Measurements from ENCODE around the gene PSMB5.

Gene PSMB5

DNA sequence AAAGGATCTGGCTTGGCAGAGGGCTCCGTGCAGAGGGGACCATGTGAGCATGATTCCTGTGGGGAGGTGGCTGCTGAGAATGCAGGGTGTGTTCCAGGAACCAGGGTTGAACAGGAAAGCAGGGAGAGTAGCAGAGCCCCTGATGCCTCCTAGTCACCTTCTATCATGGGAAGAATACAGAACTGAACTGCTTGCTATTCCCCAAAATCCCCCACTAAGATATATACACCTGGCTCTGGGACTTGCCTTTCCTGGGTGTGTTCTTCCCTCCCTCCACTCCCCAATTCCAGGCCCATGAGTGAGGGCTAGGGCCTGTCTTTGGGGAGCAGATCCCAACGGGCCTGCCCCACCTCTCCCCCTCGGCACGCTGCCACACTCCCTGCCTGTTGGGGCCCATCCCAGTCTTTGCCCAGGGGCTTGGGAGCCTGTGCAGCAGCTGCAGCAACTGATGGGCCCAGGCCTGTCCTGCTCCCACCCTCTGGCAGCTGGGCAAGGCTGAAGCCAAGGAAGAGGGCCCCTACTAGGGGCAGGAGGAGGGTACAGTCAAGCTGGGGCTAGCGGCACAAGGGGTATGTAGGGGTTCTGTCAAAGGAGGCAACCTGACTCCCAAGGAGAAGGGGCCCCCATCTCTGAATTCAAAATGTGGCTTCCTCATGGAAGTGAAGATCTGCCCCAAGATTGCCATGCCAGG is 55.6 kb downstream of the PSMB5 start:
- TF ChIP-seq, protein P1, sequence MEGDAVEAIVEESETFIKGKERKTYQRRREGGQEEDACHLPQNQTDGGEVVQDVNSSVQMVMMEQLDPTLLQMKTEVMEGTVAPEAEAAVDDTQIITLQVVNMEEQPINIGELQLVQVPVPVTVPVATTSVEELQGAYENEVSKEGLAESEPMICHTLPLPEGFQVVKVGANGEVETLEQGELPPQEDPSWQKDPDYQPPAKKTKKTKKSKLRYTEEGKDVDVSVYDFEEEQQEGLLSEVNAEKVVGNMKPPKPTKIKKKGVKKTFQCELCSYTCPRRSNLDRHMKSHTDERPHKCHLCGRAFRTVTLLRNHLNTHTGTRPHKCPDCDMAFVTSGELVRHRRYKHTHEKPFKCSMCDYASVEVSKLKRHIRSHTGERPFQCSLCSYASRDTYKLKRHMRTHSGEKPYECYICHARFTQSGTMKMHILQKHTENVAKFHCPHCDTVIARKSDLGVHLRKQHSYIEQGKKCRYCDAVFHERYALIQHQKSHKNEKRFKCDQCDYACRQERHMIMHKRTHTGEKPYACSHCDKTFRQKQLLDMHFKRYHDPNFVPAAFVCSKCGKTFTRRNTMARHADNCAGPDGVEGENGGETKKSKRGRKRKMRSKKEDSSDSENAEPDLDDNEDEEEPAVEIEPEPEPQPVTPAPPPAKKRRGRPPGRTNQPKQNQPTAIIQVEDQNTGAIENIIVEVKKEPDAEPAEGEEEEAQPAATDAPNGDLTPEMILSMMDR (IDR thresholded peaks at IDR 0.05) = no peak

DNA sequence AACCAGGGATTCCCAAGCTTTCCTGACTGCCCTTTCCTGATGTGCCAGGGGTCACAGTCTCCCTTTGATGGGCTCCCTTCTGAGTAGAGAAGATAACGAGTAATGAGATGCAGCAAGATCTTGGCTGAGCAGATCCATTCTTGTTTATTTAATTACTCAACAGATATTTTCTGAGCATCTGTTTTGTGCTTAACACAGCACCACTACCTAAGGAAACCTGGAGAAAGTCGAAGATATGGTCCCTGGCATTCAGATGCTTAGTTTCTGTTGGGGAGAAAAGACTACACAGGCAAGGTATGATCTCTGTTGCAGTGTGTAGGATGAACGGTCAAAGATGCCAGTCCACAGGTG is 56.2 kb downstream of the PSMB5 start:
- TF ChIP-seq, protein P1 (IDR thresholded peaks at IDR 0.05) = no peak

DNA sequence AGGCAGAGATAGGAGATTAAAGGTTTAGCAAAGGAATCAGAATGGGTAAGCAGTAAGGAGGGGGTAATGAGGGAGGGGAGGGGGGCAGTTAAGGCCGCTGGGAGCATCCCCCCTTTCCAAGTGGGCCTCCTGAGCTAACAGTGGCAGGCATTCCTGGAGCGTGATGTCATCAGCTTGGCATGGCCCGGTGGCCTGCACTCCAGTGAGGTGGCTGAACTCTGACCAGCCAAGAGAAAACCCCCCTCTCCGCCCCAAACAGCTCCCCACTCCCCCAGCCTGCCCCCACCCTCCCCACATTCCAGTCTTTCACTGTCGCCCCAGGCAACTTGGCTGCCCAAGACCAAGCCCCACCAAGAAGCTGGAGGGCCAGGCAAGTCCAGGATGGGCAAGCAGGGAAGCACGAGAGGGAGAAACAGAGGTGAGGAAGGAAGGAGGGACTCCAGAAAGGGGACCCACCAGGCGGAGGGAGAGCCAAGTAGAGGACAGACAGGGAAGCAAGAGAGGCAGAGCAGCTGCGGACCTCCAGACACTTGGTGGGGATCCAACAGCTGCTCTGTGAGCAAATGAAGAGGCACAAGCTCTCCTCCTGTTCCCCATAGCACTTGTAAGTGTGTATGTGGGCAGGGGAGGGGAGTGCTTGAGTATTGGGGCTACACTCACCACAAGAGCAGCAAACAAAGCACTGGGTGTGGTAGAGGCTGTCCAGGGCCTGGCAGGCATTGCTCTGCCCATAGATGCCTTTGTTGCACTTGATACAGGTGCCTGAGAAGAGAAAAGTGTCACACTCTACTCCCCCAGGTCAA is 56.8 kb downstream of the PSMB5 start:
- TF ChIP-seq, protein P1 (IDR thresholded peaks at IDR 0.05) = no peak

DNA sequence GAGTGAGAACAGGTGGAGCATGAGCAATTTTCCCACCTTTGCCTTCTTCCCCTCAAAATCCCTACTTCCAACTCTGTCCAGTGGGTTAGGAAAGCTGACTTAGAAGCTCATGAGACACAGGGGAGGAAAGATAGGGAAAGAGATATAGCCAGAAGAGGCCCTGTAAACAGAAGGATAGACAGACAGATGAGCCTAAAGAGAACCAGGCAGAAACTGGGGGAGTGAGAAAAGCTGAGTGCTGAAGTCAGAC is 57.3 kb downstream of the PSMB5 start:
- TF ChIP-seq, protein P1 (IDR thresholded peaks at IDR 0.05) = no peak

DNA sequence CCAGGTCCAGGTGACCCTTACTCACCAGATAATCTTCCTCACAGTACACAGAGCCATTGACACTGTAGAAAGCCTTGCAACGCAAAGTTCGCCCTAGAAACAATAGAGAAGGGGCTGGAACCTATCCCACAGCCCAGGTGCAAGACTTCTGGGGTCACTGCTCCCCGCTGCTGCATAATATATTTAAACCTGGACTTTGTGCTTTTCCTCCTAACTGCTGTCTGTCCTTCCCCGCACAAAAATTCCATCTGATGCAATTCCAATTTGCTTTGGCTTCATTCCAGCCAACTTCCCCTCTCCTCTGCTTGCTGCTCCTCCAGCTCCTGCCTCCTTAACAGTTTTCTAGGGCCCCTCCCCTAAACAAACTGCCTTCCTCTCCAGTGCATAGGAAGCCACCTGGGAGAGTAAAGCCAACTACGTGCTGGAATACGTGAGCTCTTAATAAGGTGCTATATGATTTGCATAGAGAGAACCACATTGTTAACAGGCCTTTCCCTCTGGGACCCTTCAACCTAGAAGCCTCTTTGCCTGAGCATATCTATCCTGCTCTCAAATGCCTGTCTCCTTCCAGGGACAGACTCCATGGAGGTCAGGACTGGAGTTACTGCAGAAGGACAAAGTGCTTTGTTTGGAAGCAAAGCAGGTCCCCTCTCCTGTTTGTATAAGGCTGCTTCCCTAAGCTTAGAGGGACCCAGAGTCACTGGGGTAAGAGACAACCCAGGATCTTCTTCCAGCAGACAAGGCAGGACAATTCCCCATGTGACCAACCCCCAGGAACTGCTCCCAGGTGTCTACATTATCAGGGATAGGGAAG is 57.9 kb downstream of the PSMB5 start:
- TF ChIP-seq, protein P1 (IDR thresholded peaks at IDR 0.05) = no peak

Data from LNCAP (cell line).